ENCODE measurements around the gene PMP22. TPM values are rescaled to one million over a fixed set of nuclear protein-coding genes. Genes with fewer than 3 reads are reported as not detected.

Gene PMP22
- total and polyA plus RNA-seq, 2 of the 13 experiments (the other 11 are each of a cell fraction or from before 2014, with no cell fraction given) = 5.7 to 6.2 TPM

GRCh38 chr17:15271741-15272140 is 6.6 kb upstream of the PMP22 start:
- Histone ChIP-seq H2AFZ (ENCODE audit: low read length) (no peak overlapping the region), H3K4me2 (ENCODE audit: low read depth, low read length) (no peak overlapping the region), H3K4me1 (ENCODE audit: insufficient read depth, low read length) (no peaks in the 10 kb centered on the region; the same call in 1 of the 2 replicates), H3K27ac (ENCODE audit: extremely low read length, insufficient read depth, low read length) (no peak overlapping the region), H3K4me3 (replicated peaks in 1 of 3; ENCODE audit: insufficient read depth in 1 of 3, low read depth in 2 of 3, low read length in 3 of 3) (no peak overlapping the region), H3K79me2 (ENCODE audit: insufficient read depth, low read length) (no peaks in the 10 kb centered on the region), H3K27me3 (ENCODE audit: control insufficient read depth in 1 of 2, insufficient read depth in 2 of 2, low read length in 2 of 2) (peaks cover 2 to 11% of the 10 kb centered on the region in 2 experiments; a peak in 3 of 5 replicates), H3K9me3 (ENCODE audit: low read length) (no peaks in the 10 kb centered on the region), H4K20me1 (ENCODE audit: insufficient read depth, low read length) (no peaks in the 10 kb centered on the region), H3K9ac (ENCODE audit: insufficient read depth, low read depth, low read length) (no peak overlapping the region), H3K36me3 (replicated peaks in 1 of 2; ENCODE audit: control insufficient read depth in 1 of 2, insufficient read depth in 2 of 2, low read length in 2 of 2) (no peaks in the 10 kb centered on the region)
- WGBS (ENCODE audit: low lambda C conversion rate) = 53% methylated on average over 5 of the region's 6 CpGs
- no TSS peak for BruUV-seq (replicated peaks)
- intact Hi-C loops (cut with micrococcal nuclease; ENCODE audit: unreplicated experiment) (no loop called here), in situ Hi-C loops (cut with HindIII; ENCODE audit: extremely low pct_ligation_motif_present, low pct_unique_long_range_greater_than_20kb) (no loop called here)
- DNase-seq (ENCODE audit: low spot score) (no peak), FAIRE-seq (no peak), ATAC-seq (no peak)
- ChIA-PET POLR2A (no interaction called here), CTCF (ENCODE audit: low intra/inter-chr PET ratio, low total read pairs) (no interaction called here)
- TF ChIP-seq U2AF1 (optimal IDR thresholded peaks at IDR 0.05; ENCODE audit: low read depth, low read length) = no peak

- Histone ChIP-seq H3K79me2 (ENCODE audit: insufficient read depth, low read length) (no peaks in the 10 kb centered on the region), H4K20me1 (ENCODE audit: insufficient read depth, low read length) (no peaks in the 10 kb centered on the region), H3K9ac (ENCODE audit: insufficient read depth, low read depth, low read length) (no peak overlapping the region), H3K36me3 (replicated peaks in 1 of 2; ENCODE audit: control insufficient read depth in 1 of 2, insufficient read depth in 2 of 2, low read length in 2 of 2) (no peaks in the 10 kb centered on the region), H3K27ac (ENCODE audit: extremely low read length, insufficient read depth, low read length) (no peak overlapping the region), H3K27me3 (ENCODE audit: control insufficient read depth in 1 of 2, insufficient read depth in 2 of 2, low read length in 2 of 2) (peaks cover 2 to 19% of the 10 kb centered on the region in 2 experiments; a peak in 3 of 5 replicates), H3K4me2 (ENCODE audit: low read depth, low read length) (peak overlapping the region; percentile 8; the same call in 1 of the 2 replicates), H3K4me3 (replicated peaks in 1 of 3; ENCODE audit: insufficient read depth in 1 of 3, low read depth in 2 of 3, low read length in 3 of 3) (peak overlapping the region in 1 of 3 experiments; percentile 16; a peak in 1 of 6 replicates), H2AFZ (ENCODE audit: low read length) (no peak overlapping the region), H3K9me3 (ENCODE audit: low read length) (no peaks in the 10 kb centered on the region), H3K4me1 (ENCODE audit: insufficient read depth, low read length) (no peaks in the 10 kb centered on the region; the same call in 1 of the 2 replicates)
- no peak for ATAC-seq
- ChIA-PET POLR2A (no interaction called here), CTCF (ENCODE audit: low intra/inter-chr PET ratio, low total read pairs) (no interaction called here)
- in situ Hi-C loops (cut with HindIII; ENCODE audit: extremely low pct_ligation_motif_present, low pct_unique_long_range_greater_than_20kb) = no loop called here
- TF ChIP-seq KDM5B (CRISPR knock-in tag; IDR thresholded peaks at IDR 0.05; ENCODE audit: borderline replicate concordance) (no peak), ZNF10 (CRISPR knock-in tag; IDR thresholded peaks at IDR 0.05; ENCODE audit: borderline replicate concordance, low read depth) (no peak), MYC (CRISPR knock-in tag; IDR thresholded peaks at IDR 0.05; ENCODE audit: borderline replicate concordance) (no peak), NFYC (CRISPR knock-in tag; IDR thresholded peaks at IDR 0.05) (no peak), XBP1 (CRISPR knock-in tag; IDR thresholded peaks at IDR 0.05) (no peak), HDAC6 (IDR thresholded peaks at IDR 0.05; ENCODE audit: low read depth, low read length) (no peak), CENPX (CRISPR knock-in tag; IDR thresholded peaks at IDR 0.05) (no peak), ZNF646 (CRISPR knock-in tag; IDR thresholded peaks at IDR 0.05) (no peak)
- DNase-seq (ENCODE audit: low spot score) = no peak
- no peak for FAIRE-seq
- WGBS (ENCODE audit: low lambda C conversion rate) = 45% methylated on average over 9 of the region's 9 CpGs
- intact Hi-C loops (cut with micrococcal nuclease; ENCODE audit: unreplicated experiment) = no loop called here
- no TSS peak for BruUV-seq (replicated peaks)
Observed at GRCh38 chr17:15270628-15271381, 5.7 kb upstream of the PMP22 start.

Measured in HepG2 (cell line).